Neural progenitor cell (in vitro differentiated cells): Measurements from ENCODE around the gene MEIOC.

Experiments
- EZH2phosphoT487 ChIP-seq: fragments of 200-600 bp; sonication (generic); IDR thresholded peaks from 2 replicates; pipeline ENCODE4 v1.6.1; 2017; ENCODE audit warnings: antibody characterized with exemption
- TF ChIP-seq, protein P1 (sequence below): fragments of 200-600 bp; sonication (generic); IDR thresholded peaks from 2 replicates; pipeline ENCODE4 v1.5.1; 2017; ENCODE audit warnings: antibody characterized with exemption, mild to moderate bottlenecking

DNA sequence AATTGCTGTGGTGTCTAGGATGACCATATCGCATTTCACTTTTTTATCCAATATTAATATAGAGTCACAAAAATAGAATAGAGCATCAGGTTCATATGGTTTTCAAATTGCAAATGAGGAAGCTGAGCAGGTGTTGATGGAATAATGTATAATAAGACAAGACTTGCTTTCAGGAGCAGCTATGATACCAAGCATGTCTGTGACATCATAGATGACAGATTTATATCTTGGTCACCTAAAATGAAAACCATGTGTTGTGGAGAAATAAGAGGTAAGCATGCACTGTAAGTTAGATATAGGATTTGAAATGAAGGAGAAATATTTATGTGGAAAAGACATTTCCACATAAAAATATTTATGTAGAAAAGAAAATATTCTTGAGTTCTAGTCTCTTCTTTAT is 8.6 kb downstream of the MEIOC start:
- TF ChIP-seq, protein P1, sequence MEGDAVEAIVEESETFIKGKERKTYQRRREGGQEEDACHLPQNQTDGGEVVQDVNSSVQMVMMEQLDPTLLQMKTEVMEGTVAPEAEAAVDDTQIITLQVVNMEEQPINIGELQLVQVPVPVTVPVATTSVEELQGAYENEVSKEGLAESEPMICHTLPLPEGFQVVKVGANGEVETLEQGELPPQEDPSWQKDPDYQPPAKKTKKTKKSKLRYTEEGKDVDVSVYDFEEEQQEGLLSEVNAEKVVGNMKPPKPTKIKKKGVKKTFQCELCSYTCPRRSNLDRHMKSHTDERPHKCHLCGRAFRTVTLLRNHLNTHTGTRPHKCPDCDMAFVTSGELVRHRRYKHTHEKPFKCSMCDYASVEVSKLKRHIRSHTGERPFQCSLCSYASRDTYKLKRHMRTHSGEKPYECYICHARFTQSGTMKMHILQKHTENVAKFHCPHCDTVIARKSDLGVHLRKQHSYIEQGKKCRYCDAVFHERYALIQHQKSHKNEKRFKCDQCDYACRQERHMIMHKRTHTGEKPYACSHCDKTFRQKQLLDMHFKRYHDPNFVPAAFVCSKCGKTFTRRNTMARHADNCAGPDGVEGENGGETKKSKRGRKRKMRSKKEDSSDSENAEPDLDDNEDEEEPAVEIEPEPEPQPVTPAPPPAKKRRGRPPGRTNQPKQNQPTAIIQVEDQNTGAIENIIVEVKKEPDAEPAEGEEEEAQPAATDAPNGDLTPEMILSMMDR, result no peak
- no peak for TF ChIP-seq EZH2phosphoT487
